NCI-H1930 (cell line): ENCODE data around the gene SRPK1.

Experiments used
- DNase-seq, 2 experiments: peaks; one replicate each; lab custom pipeline; 2025; lab: John Stamatoyannopoulos, UW

Gene SRPK1

DNA sequence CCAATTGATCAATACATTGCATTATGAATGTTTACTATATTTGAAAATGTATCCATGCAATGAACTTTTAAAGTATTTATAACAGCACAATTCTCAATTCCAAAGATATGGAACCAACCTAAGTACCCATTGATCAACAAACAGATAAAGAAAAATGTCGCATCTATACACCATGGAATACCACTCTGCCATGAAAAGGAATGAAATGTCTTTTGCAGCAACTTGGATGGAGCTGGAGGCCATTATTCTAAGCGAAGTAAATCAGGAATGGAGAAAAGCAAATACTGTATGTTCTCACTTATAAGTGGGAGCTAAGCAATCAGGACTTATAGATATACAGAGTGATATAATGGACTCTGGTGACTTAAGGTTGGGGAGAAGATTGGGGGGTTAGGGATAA, 22.9 kb downstream of the SRPK1 start:
- DNase-seq = no peak

DNA sequence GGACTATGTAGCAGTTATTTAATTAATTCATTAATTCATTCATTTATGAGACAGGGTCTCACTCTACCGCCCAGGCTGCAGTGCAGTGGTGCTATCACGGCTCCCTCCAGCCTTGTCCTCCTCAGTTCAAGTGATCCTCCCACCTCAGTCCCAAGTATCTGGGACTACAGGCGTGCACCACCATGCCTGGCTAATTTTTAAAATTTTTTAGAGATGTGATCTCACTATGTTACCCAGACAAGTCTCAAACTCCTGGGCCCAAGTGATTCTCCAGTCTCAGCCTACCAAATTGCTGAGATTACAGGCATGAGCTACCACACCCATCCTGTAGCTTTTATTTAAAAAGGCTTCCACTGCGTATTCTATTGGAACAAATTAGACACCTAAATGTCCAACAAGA, 23.4 kb downstream of the SRPK1 start:
- DNase-seq = no peak

DNA sequence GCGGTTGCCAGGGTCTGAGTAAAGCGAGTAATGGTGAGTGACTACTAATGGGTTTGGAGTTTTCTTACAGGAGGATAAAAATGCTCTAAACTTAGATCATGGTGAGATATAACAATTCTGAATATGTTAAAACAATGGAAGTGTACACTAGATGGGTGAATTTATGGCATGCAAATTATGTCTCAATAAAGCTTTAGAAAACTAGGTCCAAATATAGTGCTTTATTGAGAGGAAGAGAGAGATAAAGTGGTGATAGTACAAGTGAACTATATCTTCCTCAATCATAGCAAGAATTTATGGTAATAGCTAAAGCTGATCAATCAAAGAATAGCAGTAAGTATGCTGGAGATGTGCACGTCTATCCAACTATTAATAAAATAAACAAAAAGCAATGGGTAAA, 23.9 kb downstream of the SRPK1 start:
- DNase-seq = no peak

GRCh38 chr6:35896228-35896627, 24.7 kb downstream of the SRPK1 start:
- DNase-seq = no peak

DNA sequence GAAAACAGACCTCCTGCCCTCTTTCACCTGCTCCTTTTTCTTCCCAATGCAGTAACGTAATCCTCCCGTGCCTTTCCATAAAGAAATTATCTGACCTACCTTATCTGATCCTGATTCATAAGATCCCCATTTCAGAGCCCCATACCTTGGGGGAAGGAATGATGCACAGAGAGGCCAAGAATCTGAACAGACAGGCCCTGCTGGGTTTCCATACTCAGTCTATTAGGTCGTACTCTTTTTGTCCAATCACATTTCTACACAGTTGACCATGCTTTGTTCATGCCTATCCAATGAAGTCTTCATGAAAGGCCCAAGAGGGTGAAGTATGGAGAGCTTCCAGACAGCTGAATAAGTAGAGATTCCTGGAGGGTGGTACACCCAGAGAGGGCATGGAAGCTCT, 25.3 kb downstream of the SRPK1 start:
- no peak for DNase-seq

DNA sequence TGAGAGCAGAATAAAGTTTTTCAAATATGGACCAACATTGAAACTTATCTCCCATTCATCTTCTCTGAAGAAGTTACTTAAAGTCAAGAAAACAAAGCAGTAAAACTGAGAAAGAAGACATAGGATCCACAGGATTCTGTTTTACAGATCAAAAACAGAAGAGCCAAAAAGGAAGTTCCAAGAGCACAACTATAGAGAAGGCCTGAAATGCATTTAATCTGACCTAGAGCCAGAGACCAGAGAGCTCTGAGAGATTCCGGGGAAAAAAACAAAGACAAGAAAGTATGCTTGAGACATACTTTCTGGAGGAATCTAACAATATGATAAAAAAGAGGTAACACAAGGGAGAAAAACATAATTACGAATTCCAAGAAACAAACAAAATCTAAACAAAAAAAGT, 26.1 kb downstream of the SRPK1 start:
- DNase-seq = no peak

- no peak for DNase-seq
Observed at GRCh38 chr6:35893246-35893645, 27.7 kb downstream of the SRPK1 start.

- DNase-seq = no peak
Observed at GRCh38 chr6:35892482-35892881, 28.4 kb downstream of the SRPK1 start.

GRCh38 chr6:35879151-35879550, 41.7 kb downstream of the SRPK1 start:
- no peak for DNase-seq

- DNase-seq = no peak
Observed at GRCh38 chr6:35876902-35877301, 44.0 kb downstream of the SRPK1 start.

DNA sequence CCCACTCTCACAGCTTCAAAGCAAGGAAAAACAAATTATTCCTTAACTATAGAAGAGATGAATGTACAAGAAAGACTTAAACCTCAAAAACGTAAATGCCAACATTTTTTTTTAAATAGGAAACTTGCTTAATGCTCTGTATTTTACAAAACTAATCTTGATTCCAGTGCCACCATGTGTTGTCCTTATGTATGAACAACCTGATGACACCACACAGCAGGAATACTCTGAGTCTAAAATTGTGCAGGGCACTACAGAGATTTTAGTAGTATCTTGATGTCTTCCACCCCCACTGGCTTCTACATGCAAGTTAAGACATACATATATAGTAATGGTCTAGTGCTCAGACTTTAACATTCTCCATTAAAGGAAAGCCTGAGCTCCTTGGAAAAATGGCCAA, 46.2 kb downstream of the SRPK1 start:
- no peak for DNase-seq

GRCh38 chr6:35859367-35859766, 61.5 kb downstream of the SRPK1 start:
- no peak for DNase-seq

GRCh38 chr6:35857853-35858252, 63.0 kb downstream of the SRPK1 start:
- no peak for DNase-seq

GRCh38 chr6:35856250-35856649, 64.6 kb downstream of the SRPK1 start:
- no peak for DNase-seq

- no peak for DNase-seq
Observed at GRCh38 chr6:35852994-35853393, 67.9 kb downstream of the SRPK1 start.

- DNase-seq = no peak
Observed at GRCh38 chr6:35850208-35850607, 70.7 kb downstream of the SRPK1 start.

DNA sequence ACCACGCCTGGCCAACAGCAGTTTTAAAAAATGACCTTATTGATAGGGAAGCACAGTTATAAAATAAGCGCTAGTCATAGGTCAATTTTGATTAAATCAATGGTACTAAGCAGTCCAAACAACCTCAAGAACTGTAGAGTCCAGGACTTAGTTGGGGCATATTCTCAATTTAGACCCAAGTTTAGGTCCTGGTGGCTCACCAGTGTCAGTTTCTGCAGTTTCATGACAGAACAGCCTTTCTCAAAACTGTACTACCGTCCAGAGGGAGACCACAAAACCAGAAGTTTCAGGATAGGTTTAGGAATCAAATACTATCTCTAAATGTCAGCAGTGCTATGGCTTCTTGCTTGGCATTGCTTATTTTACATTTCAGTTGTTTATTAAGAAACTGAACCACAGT, 76.6 kb downstream of the SRPK1 start:
- DNase-seq = no peak

DNA sequence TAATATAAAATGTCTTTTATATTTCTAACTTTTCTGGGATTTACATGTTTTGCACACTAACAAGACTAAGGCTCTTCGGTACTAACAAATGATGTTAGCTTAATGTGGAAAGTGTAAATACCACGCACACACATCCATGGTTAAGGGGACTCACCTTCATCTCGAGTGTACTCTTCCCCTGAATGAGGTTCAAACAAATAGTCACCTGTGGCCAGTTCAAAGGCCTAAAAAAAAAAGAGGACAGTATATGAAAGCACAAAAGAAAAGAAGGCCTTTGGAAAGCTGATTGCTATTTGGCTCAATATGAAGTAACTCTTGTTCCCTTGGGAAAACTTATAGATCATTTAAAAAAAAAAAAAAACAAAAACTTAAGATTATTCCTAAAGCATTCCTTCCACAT, 78.5 kb downstream of the SRPK1 start:
- DNase-seq = no peak

GRCh38 chr6:35839019-35839418, 81.9 kb downstream of the SRPK1 start:
- no peak for DNase-seq

DNA sequence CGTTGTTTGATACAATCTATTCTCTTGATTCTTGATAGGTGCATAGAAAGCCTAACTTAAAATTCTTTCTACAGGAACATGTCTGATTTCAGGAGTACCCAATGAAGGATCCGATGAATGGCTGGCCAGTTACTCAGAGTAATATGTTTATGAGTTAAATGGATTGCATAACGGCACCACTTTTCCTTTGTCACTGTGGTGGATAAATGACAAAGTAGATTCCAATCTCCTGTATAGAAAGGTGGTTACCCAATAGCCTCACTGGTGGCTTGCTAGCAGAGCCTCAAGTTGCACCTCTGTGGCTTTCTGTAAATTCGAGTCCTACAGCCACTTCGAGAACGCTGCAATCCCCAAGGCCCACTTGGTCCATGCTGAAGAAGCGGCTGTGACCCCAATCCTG, 87.4 kb downstream of the SRPK1 start:
- no peak for DNase-seq

- DNase-seq = no peak
Observed at GRCh38 chr6:35831257-35832007, 89.5 kb downstream of the SRPK1 start.

- no peak for DNase-seq
Observed at GRCh38 chr6:35829306-35829705, 91.6 kb downstream of the SRPK1 start.

DNA sequence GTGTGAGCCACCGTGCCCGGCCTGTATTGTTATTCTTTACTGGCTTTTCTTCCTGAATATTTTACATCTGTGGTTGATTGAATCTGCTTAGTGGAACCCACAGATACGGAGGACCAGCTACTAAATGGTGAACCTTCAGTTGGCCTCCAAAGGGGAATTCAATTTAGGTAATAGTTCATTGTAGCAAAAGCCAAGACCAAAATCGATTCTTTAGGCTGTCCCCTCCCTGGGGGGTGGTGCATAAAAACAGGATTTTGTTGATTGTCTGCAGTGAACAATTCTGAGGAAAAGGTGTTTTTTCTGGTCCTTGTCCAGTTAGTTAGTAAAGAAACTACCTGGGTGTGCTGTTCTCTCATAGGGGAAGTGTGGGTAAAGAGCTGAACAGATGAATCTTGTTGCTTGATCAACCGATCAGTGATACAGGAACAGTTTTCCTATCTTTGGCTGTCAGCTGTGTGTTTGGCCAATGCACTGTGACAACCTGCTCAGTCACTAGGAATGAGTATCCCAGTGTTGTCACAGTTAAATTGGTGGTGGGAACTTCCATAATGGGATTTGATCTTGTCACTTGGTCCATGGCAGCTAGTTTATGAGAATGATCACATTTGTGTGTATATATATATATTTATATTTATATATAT, 96.2 kb downstream of the SRPK1 start:
- DNase-seq = no peak

DNA sequence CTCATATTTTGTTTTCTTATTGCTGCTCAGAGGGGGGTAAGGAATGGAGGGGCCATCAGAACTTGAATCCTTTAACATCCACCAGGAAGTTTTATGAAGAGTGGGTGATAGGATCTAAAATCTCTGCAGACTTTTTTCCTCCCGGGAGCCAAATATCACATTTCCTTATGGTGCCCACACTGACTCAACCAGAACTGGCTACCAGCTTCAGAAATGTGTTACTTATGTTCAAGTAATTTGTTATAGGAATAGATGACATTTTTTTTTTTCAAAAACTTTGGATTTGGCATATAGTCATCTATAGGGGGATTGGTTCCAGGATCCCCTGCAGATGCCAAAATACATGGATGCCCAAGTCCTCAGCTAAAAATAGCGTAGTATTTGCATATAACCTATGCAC, 97.3 kb downstream of the SRPK1 start:
- no peak for DNase-seq
